ENCODE data around the gene FMN1.
"Not testable (repeated sequence)": the region's sequence is repeated elsewhere in the genome, so short reads cannot be mapped to it uniquely, and the experiment has no call there.

The FMN1 gene

DNA sequence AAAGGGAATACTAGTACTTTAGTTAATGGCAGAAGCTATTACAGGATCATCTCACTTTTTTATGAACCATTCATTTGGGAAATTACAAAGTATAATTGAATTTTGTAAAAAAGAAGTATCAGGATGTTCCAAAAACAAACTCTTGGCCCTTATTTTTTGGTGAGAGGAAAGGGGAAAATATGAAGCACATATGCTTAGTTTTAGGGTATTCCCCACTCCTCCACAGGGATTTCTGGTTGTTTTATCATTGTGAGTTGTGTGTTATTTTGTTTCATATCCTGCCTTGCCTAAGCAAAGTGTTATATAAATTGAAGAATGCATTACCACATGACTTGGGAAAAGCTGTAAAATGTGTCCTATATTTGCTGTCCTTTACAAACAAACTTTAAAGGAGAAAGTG lies 227.0 kb downstream of the FMN1 start:
- no peak for DNase-seq (ENCODE audit: low read depth in 2 of 2)

DNA sequence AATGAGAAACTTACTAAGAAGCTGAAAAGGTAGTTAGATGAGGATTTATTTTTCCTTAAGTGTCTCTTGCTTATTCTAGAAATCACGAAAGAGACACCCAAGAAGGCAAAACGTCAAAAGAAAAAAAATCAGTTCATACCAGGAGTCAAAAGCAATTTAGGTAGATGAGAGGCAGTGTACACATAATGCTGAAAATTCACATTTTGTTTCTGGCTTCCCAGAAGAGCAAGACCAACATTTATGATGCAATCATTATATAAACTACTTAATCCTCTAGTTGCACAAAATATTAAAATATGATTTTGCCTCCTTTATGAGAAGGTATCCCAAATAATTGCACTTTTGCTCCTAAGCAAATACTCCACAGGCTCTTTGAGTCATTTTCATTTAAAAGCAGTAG lies 228.0 kb downstream of the FMN1 start:
- DNase-seq (ENCODE audit: low read depth in 2 of 2), result no peak

DNA sequence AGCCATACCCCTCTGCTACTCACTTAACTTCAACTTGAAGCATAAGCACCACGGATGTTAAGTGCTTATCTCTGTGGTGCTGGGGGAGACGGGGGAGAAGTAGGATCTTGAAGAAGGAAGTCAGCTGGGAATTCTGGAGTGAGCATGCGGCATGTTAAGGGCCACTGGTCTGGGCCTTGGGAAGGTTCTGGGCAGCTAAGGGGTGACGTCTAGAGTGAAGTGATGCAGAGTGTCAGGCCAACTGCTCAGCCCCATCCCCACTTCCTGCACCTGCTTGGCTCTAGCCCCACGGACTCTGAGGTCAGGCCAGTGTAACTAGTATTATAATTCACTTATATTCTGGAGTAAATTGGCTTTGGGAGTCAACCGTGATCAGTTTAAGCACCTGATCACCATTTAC lies 228.6 kb downstream of the FMN1 start:
- no peak for DNase-seq (ENCODE audit: low read depth in 2 of 2)

DNA sequence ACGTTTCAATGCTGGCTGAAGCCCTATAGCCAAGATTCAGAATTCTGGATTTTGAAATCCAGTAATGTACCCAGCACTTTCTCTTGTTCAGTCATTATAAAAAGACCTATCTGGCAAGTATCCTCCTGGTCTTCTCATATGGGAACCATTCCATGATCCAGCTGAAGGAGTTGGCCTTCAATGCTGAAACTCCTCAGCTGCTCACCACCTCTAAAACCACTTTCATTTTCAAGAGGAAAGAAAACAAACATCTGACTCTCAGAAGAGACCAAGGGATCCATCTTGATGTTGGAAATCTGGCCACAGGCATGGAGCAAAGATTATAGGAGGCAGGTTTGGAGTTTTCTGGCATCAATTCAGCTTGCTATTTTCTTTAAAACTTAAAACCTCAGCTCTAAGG lies 235.4 kb downstream of the FMN1 start:
- no peak for DNase-seq (ENCODE audit: low read depth in 2 of 2)

DNA sequence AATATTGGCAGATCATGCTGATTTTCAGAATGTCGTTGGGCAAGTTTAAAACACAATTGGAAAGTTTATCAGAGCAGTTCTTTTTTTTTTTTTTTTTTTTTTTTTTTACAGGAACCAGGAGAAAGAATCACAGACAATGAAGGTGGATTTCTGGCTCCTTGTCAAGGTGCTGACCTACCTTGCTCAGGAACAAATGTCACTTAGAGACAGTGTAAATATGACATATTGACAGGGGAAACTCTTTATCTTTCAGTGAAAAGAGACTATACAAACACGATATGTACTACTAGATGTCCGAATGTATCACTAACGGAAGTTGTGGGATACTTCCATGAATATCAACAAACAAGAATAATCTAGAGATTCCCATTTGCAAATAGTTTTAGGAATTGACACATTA lies 237.3 kb downstream of the FMN1 start:
- DNase-seq (ENCODE audit: low read depth in 2 of 2), result no peak

DNA sequence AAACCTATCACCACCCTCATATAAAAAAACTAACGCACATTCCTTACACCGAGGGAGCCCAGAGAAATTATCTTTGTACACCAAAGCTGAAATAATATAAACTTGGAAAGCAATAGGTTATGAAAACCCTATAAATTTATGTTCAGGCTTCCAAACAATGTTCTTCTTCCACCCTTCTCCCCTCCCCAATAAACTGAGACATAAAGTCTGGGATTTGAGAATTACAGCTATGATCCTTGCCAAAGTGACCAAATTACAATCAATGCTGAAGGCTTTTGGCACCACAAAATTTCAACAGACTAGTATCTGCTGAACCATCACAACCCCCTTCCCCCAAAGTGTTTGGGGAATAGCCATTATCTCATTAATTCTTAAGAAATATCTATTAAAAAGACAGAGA lies 237.8 kb downstream of the FMN1 start:
- no peak for DNase-seq (ENCODE audit: low read depth in 2 of 2)

DNA sequence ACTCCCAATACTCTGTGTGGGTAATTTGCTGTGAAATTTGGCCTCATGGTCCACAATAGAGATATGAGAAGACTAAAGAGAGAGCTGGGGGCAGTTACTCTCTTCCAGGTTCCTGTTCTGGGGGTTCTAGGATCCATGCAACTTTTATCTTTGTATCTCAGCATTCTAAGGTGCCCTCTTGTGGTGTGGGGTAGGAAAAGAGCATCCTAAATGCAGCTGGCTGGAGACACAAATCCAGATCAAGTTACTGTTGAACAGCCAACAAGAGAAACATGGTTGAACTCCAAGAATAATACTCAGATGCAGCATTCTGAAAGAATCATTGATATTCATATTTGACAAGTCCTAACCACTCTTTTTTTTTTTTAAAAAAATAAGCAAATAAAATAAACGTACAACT lies 238.5 kb downstream of the FMN1 start:
- no peak for DNase-seq (ENCODE audit: low read depth in 2 of 2)

DNA sequence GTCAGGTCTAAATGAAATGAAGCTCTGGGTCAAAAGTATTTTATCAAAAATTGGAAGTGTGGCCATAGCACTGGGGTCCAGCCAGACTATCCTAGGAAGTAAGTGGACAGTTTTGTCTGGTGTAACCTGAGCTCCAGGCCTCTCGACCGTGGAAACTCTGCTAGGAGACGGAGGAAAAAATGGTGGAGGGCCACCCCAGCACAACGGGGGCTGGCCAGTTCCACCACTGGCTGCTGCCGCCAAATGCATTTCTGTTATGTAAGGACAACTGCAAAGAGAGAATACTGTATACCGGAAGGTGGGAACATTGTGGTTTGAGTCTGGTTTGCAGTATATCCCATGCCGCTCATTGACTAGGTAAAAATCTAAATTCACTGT lies 241.0 kb downstream of the FMN1 start:
- DNase-seq (ENCODE audit: low read depth in 2 of 2), result no peak

DNA sequence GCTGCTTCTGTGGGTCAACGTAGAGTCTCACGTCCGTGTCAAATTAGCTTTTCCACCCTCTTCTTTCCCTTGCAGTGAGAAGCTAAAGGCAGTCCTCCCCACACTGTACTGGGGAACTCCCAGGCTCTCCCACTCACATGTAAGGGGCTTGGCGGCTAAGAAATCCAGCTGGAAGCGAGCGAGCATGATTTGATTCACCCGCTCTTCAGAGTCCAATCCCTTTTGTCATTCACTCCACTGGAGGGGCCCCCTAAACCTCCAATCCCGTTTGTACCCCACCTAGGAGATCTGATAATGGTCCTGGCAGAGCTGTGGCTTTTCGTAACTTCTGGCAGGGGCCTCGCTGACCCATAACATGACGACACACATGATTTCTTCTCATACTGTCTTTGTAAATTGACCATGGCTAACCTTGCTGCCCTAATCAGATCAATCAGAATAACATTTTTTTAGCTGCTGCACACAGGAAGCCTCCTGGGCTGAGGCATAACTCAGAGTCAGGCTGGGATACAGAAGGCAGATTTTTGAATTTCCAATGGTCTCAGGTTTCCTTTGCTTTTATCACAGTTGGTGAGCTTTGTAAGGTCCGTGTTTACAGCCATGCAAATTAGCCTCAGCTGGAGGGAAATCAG lies 241.5 kb downstream of the FMN1 start:
- no peak for DNase-seq (ENCODE audit: low read depth in 2 of 2)

DNA sequence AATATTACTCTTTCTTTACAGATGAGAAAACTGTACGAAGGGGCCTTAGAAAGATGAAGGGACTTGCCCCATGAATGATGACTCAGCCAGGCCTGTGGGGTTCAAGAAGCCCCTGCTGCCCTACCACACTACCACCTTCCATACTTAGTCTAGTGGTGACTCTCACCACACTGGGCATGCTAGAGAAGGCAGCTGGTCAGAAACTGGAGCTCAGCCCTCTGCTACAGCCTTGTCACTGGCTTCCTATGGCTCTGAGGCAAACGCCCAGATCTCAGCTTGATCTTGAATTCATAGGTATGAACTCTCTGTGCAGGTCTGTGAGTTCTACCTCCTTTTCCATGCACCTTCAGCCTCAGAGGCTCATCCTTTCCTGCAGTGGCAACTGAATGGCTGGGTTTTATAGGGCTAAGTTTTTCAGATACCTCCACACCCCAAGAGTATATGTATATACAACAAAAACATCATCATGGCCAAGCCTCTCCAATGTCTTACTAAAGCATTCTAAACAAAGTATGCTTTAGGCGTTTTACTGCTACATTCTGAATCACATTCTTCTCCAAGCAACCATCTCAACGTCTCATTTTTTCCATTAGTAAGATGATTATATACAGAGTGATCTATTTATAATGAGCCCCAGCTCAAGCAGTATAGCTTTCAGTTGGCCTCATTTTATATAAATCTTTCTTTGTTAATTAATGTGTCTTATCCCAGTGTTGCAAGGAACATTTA lies 242.6 kb downstream of the FMN1 start:
- no peak for DNase-seq (ENCODE audit: low read depth in 2 of 2)

DNA sequence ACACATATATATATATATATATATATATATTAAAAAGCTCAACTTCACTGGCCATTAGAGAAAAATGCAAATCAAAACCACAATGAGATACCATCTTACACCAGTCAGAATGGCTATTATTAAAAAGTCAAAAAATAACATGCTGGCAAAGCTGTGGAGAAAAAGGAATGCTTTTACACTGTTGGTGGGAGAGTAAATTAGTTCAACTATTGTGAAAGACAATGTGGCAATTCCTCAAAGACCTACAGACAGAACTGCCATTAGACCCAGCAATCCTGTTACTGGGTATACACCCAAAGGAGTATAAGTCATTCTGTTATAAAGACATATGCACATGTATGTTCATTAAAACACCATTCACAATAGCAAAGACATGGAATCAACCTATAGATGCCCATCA lies 244.5 kb downstream of the FMN1 start:
- not testable (repeated sequence) for DNase-seq (ENCODE audit: low read depth in 2 of 2)

DNA sequence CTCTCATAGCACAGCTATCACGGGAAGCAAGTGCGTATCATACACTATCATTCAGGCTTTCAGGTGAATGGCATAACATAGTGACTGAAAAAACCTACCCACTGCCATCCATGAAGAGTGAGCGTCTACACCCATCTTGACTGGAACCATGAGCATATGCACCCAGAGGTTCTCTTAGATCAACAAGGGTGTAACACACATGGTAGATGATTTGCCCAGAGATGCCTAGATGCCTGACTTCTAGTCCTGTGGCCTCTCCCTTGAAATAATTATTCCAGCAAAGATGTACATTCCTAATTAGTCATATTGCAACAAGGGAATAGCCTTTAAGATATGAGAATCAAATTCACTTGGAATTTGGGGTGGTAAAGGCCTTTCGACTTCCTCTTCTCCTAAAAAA lies 248.3 kb downstream of the FMN1 start:
- DNase-seq (ENCODE audit: low read depth in 2 of 2), result no peak

DNA sequence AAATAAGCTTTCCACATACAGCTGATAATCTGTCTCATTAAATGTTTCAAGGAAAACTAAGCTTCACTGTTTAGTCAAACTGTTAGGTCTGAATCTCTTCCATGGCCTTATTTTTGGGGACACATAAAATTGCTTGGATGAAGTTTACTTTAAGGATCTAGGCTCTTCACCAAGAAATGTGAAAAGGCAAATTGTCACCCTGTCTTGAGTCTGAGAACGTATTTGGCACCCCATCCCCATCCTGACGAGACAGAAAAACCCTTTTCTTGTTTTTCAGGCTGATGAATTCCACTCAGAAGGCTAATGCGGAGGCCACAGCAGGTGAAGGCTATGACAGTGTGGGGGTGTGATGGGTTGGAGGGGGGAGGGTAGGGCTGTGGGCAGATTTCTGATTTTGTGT lies 250.1 kb downstream of the FMN1 start:
- no peak for DNase-seq (ENCODE audit: low read depth in 2 of 2)

DNA sequence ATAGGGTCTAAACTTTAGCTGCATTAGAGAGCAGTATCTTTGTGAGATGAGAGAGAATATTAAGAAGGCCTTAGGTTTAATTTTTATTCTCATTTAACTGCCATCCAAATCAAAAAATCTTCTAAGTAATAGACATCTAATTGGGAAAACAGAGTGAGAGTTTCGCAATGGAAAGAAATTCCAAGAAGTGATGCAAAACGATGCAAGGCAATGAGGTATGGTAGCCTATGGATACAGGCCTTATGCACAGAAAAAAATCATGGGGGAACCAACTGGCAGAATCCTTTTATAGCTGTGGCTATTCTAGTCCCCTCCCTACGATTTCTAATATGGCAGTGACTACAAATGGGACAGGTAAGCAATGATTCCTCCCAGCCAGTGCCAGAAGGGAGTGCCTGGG lies 250.8 kb downstream of the FMN1 start:
- no peak for DNase-seq (ENCODE audit: low read depth in 2 of 2)

DNA sequence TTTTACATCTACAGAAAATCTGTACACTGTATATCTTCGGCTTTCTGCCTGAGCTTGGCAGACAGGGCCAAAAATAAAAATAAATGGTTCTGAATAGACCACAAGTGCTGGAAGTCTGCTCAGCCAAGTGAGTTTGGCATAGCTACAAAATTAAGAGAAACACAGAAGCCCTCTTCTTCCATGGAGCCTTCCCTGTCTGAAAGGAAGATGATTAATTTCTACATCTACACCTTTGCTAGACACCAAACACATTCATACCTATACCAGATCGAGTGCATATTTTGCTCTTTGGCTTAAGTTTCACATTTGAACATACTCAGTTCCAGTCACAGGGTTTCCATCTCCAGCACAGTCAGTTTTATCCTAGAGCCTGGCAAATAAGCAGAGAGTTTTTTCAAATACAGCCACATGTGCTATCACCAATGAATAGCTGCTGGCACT lies 252.1 kb downstream of the FMN1 start:
- DNase-seq (ENCODE audit: low read depth in 2 of 2), result no peak

DNA sequence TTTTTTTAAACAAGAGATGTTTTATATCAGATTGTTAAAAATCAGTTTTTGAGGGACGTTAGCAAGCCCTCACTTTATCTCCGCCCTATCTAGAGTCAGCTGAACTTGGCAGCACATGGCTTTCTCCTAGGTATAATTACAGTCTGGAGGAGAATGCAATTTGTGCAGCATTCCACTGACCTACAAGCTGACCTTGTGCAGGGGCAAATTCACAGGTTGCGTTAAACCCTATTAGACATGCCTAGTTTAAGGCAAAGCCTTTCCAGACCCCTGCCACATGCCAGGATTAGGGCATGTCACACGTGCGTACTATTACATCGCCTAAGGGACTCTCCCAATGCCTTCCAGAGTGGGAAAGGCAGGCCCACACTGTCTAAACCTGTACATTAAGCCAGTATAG lies 252.7 kb downstream of the FMN1 start:
- DNase-seq (ENCODE audit: low read depth in 2 of 2), result no peak

DNA sequence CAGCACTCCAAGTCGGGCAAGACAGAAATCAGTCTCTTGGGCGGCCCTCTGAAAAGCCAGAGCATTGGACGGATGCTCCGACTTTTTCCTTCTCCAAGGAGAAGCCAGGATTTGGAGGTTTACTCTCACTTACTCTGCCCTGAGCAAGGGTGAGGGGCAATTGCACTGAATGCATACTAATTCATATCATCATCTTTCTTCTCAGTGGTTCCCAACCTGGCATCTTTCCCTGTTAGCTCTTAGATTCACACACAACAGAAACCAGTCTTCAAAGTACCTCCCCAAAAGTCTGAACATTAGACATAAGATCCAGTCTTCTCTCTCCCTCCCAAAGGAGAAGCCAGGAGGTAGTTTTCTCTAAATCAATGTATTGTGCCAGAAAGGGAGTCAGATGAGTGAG lies 257.5 kb downstream of the FMN1 start:
- DNase-seq (ENCODE audit: low read depth in 2 of 2), result no peak

DNA sequence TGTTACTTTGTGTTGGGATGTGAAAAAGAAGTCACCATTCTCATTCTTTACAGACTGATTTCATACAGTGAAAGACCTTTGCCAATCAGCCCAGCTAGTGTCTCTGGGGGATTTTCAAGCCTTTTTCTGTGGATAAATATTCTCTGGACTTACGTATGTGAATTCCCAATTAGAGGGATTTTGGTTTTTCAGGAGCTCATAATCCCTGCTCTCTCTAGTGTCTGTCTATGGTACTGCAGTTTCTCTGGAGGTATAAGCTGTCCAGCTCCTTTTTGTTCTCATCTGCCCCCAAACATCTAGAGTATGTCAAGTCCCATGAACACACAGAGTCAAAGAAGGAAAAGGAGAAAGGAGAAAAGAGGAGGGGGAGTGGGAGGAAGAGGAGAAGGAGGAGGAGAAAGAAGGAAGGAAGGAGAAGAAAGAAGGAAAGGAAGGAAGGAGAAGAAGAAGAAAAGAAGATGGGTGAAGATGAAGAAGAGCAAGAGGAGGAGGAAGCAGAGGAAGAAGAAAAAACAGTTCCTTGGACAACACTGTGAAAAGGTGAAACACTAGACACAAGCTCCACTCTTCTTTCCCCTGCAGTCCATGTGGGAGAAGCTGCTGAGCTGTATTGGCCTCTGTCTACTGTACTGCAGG lies 258.1 kb downstream of the FMN1 start:
- DNase-seq (ENCODE audit: low read depth in 2 of 2), result no peak

DNA sequence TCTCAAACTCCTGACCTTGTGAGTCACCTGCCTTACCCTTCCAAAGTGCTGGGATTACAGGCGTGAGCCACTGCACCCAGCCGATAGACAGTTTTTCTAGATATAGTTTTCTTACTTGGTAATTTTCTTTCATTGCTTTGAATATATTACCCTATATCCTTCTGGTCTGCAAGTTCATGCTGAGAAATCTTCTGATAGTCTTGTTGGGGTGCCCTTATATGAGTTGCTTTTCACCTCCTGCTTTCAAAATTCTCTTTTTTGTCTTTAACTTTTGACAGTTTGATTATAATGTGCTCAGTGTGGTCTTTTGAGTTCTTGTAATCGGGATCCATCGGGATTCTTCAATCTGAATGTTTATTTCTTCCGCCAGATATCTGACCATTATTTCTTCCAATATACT lies 259.4 kb downstream of the FMN1 start:
- no peak for DNase-seq (ENCODE audit: low read depth in 2 of 2)

DNA sequence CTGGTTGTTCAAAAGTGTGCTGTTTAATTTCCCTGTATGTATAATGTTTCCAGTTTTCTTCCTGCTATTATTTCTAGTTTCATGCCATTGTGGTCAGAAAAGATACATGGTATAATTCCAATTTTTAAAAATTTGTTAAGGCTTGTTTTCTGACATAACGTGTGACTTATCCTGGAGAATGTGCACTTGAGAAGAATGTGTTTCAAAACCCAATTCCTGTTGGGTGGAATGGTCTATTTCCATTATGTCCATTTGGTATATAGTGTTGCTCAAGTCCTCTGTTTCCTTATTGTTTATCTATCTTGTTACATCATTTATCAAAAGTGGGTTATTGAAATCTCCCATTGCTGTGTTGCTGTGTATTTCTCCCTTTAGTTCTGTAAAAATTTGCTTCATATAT lies 261.3 kb downstream of the FMN1 start:
- no peak for DNase-seq (ENCODE audit: low read depth in 2 of 2)

DNA sequence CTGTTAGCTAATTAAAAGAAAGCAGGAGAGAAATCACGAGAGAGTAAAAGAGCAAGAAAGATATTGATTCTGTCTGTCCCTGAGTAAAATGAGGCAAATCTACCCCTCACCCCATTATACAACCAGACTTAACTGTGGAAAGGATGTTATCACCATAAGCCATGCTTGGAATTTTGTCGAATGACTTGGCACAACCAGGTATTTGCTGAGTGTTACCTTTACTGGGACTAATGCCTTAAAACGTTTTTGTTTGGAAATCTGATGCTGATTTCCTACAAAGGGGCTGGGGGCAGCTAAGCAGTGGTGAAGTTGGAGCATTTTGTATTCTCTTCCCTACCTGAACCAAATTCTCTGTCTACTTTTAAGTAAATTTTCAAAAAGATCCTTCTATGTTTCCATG lies 265.6 kb downstream of the FMN1 start:
- no peak for DNase-seq (ENCODE audit: low read depth in 2 of 2)

DNA sequence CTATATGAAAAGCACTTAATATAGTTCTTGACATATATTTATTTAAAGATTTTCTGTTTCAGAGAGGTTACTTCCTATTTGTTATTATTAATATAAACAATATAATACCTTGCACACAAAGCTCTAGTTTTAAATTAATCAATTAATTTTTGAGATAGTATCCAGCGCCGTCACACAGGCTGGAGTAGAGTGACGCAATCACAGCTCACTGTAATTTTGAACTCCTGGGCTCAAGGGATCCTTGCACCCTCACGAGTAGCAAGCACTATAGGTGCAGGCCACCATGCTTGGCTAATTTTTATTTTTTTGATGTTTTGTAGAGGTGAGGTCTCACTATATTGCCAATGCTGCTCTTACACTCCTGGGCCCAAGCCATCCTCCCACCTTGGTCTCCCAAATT lies 267.4 kb downstream of the FMN1 start:
- no peak for DNase-seq (ENCODE audit: low read depth in 2 of 2)

DNA sequence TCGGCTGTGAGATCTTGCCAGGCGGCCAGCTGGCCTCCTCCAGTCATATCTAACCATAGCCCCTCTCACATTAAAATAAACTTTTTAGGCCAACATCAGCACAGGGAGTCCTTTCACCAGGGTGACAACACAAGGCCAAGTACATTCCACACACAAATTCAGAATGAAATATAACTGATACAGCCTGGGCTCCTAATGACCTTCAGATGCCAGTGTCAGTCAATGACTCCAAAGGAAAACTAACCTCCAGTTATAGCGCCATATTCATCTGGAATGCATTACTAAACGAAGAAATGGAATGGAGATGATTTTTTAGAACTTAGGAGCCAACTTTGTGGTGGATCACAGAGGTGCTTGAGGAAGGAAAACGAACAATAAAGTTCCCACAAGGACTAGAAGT lies 271.3 kb downstream of the FMN1 start:
- no peak for DNase-seq (ENCODE audit: low read depth in 2 of 2)

All from stimulated activated CD4-positive, alpha-beta T cell treated with anti-CD3 and anti-CD28 coated beads, Interleukin-4, amount 100 ng/mL, for 48 hours (primary cell).